WI38 (cell line): ENCODE measurements around the gene GTF2A1L.

Experiments used
- H3K4me3 ChIP-seq: 2 replicates; pipeline ENCODE4 v1.5.1; 2011; ENCODE audit warnings: low read depth, mild to moderate bottlenecking, control low read depth, low read length
- CTCF ChIP-seq: IDR thresholded peaks from 2 replicates; pipeline ENCODE4 v1.5.1; 2012; ENCODE audit warnings: low read depth, mild to moderate bottlenecking, control low read depth, low read length

GTF2A1L gene

GRCh38 chr2:48713647-48714046 lies 96.0 kb downstream of the GTF2A1L start:
- no peak for TF ChIP-seq CTCF

GRCh38 chr2:48714245-48714644 lies 96.6 kb downstream of the GTF2A1L start:
- no peak for TF ChIP-seq CTCF
- no peak overlapping the region for H3K4me3 ChIP-seq

More at GRCh38 chr2:48713647-48714046, 96.0 kb downstream of the GTF2A1L start:
- no peak overlapping the region for H3K4me3 ChIP-seq

GRCh38 chr2:48715042-48715899 lies 97.6 kb downstream of the GTF2A1L start:
- H3K4me3 ChIP-seq = no peak overlapping the region
- no peak for TF ChIP-seq CTCF

- no peak overlapping the region for H3K4me3 ChIP-seq
- TF ChIP-seq CTCF = no peak
These were observed 98.3 kb downstream of the GTF2A1L start for GRCh38 chr2:48715956-48716355.

GRCh38 chr2:48717846-48718245 lies 100.2 kb downstream of the GTF2A1L start:
- no peak overlapping the region for H3K4me3 ChIP-seq
- no peak for TF ChIP-seq CTCF

- TF ChIP-seq CTCF = no peak
These were observed 102.0 kb downstream of the GTF2A1L start for GRCh38 chr2:48719480-48720177.

GRCh38 chr2:48721158-48721557 lies 103.5 kb downstream of the GTF2A1L start:
- H3K4me3 ChIP-seq = no peak overlapping the region
- no peak for TF ChIP-seq CTCF

More at GRCh38 chr2:48719480-48720177, 102.0 kb downstream of the GTF2A1L start:
- H3K4me3 ChIP-seq = no peak overlapping the region
